IMR-90 (cell line): ENCODE measurements around the gene FAM168B. TPM values are rescaled to one million over a fixed set of nuclear protein-coding genes. Genes with fewer than 3 reads are reported as not detected.

ENCODE experiments used
- polyA plus RNA-seq, 3 experiments: library from polyadenylated mRNA; depleted of rRNA; stranded (reverse); fragments of >200 nt; gene quantifications; 2 replicates each; pipeline ENCODE4 v1.2.3, GENCODE V29; 2012; ENCODE audit warnings: low replicate concordance in 1 of 3
- total RNA-seq: library from RNA; depleted of rRNA; stranded (reverse); fragments of >200 nt; gene quantifications from 2 replicates; pipeline ENCODE4 v1.2.3, GENCODE V29; 2012; rRNA removed

Gene FAM168B
- total and polyA plus RNA-seq, 2 of the 4 experiments (the other 2 are of a cell fraction), result 76.4 to 106 TPM

Other genes with a start within 250 kb of the FAM168B start
- 82.1 and 118 TPM in 2 replicates for gene PLEKHB2, start 11.9 kb upstream of the FAM168B start, total RNA-seq
- 57.6 and 62.9 TPM in 2 replicates for gene PLEKHB2, start 11.9 kb upstream of the FAM168B start, polyA plus RNA-seq (2012; rRNA removed)
- not detected in 2 replicates for gene POTEE, start 116.1 kb upstream of the FAM168B start, total RNA-seq
- gene POTEE, start 116.1 kb upstream of the FAM168B start, polyA plus RNA-seq (2012; rRNA removed), result 0.02 TPM in 1 of 2 replicates, not detected in the other